CD4-positive, alpha-beta T cell treated with Interferon alpha-2 for 1 hour (primary cell): Measurements from ENCODE around the gene MCCC1.

Source experiments
- DNase-seq, 2 donors: peaks; one replicate each; pipeline ENCODE4 v3.0.0-alpha.2; 2020 to 2022

Gene MCCC1

GRCh38 chr3:182979674-182980191 lies 119.6 kb downstream of the MCCC1 start:
- peak in 1 of 2 donors; percentile 28 for DNase-seq

- no peak for DNase-seq
These were observed 120.1 kb downstream of the MCCC1 start for GRCh38 chr3:182979103-182979673.

GRCh38 chr3:182978387-182978786 lies 120.9 kb downstream of the MCCC1 start:
- no peak for DNase-seq

- DNase-seq = no peak
These were observed 126.2 kb downstream of the MCCC1 start for GRCh38 chr3:182973047-182973446.

GRCh38 chr3:182972387-182972786 lies 126.9 kb downstream of the MCCC1 start:
- no peak for DNase-seq

GRCh38 chr3:182971637-182972036 lies 127.7 kb downstream of the MCCC1 start:
- DNase-seq = no peak

GRCh38 chr3:182970811-182971418 lies 128.4 kb downstream of the MCCC1 start:
- DNase-seq = no peak

GRCh38 chr3:182969853-182970252 lies 129.4 kb downstream of the MCCC1 start:
- no peak for DNase-seq

GRCh38 chr3:182969277-182969676 lies 130.0 kb downstream of the MCCC1 start:
- DNase-seq = no peak

- DNase-seq = peak in 1 of 2 donors; percentile 42
These were observed 131.8 kb downstream of the MCCC1 start for GRCh38 chr3:182967218-182968204.

GRCh38 chr3:182965861-182966366 lies 133.4 kb downstream of the MCCC1 start:
- no peak for DNase-seq
